ENCODE data around the gene COL21A1.
"Not testable (repeated sequence)": the region's sequence is repeated elsewhere in the genome, so short reads cannot be mapped to it uniquely, and the experiment has no call there.

Gene COL21A1

DNA sequence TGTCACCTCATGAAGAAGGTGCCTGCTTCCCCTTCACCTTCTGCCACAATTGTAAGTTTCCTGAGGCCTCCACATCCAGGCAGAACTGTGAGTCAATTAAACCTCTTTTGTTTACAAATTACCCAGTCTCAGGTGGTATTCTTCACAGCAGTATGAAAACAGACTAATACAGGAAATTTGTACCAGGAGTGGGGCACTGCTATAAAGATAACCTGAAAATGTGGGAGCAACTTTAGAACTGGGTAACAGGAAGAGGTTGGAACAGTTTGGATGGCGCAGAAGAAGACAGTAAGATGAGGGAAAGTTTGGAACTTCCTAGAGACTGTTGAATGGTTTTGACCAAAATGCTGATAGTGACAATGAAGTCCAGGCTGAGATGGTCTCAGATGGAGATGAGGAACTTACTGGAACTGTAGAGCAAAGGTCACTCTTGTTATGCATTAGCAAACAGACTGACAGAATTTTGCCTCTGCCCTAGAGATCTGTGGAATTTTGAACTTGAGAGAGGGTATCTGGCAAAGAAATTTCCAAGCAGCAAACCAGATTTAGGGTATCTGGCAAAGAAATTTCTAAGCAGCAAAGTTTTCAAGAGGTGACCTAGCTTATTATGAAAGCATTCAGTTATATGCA is 23.5 kb upstream of the COL21A1 start:
- H3K36me3 ChIP-seq (ENCODE audit: control insufficient read depth, insufficient read depth, low read length, severe bottlenecking): no peaks in the 10 kb centered on the region
- peaks cover 22% of the 10 kb centered on the region for H3K9me3 ChIP-seq (ENCODE audit: control insufficient read depth, low read length)
- H3K4me1 ChIP-seq (ENCODE audit: control insufficient read depth, insufficient read depth, low read length): no peaks in the 10 kb centered on the region
- H3K27me3 ChIP-seq (replicated peaks; ENCODE audit: control insufficient read depth, insufficient read depth, low read length): no peaks in the 10 kb centered on the region
- DNase-seq (ENCODE audit: low read depth): no peak
- H3K9ac ChIP-seq (ENCODE audit: low read length): no peak overlapping the region
- H3K4me3 ChIP-seq (ENCODE audit: low read length): no peak overlapping the region

DNA sequence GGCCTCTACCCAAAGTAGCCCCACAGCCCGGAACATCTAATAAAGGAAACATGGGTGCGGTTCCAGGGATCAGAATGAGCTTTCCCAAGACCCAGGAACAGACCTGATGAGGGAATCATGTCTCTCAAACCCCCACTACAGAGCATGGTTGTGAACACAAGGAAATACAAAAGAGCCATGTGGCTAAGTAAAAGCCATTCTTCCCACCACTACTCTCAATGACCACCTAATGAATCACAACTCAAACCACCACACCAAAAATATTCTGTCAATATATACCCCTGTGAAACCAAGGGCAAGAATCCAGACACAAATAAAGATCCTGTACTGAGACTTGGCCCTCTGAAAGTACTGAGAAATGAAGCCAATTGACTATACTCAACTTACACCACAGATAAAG is 20.9 kb upstream of the COL21A1 start:
- Histone ChIP-seq H3K36me3 (ENCODE audit: control insufficient read depth, insufficient read depth, low read length, severe bottlenecking) (no peaks in the 10 kb centered on the region), H3K4me3 (ENCODE audit: low read length) (no peak overlapping the region), H3K9ac (ENCODE audit: low read length) (no peak overlapping the region), H3K9me3 (ENCODE audit: control insufficient read depth, low read length) (peaks cover 14% of the 10 kb centered on the region), H3K4me1 (ENCODE audit: control insufficient read depth, insufficient read depth, low read length) (no peaks in the 10 kb centered on the region), H3K27me3 (replicated peaks; ENCODE audit: control insufficient read depth, insufficient read depth, low read length) (no peaks in the 10 kb centered on the region)
- DNase-seq (ENCODE audit: low read depth): no peak

DNA sequence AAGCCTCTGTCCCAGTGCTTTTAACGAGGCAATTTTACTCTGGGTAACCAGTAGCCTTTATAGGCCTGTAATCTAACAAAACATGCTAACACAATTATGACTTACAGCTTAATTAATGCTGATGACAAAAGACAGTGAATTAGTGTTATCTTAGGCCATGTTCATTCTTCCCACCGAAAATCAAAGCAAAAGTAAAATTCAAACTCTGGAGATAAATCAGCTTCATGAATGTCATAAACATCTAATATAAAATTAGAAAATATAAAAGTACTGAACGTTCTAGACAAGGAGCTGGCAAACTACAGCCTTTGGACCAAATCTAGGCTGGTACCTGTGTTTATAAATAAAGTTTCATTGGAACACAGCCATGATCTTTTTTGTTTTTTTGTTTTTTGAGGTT is 18.6 kb upstream of the COL21A1 start:
- no peaks in the 10 kb centered on the region for H3K36me3 ChIP-seq (ENCODE audit: control insufficient read depth, insufficient read depth, low read length, severe bottlenecking)
- no peak for DNase-seq (ENCODE audit: low read depth)
- H3K27me3 ChIP-seq (replicated peaks; ENCODE audit: control insufficient read depth, insufficient read depth, low read length): no peaks in the 10 kb centered on the region
- peaks cover 8% of the 10 kb centered on the region for H3K9me3 ChIP-seq (ENCODE audit: control insufficient read depth, low read length)
- H3K4me3 ChIP-seq (ENCODE audit: low read length): no peak overlapping the region
- no peaks in the 10 kb centered on the region for H3K4me1 ChIP-seq (ENCODE audit: control insufficient read depth, insufficient read depth, low read length)
- no peak overlapping the region for H3K9ac ChIP-seq (ENCODE audit: low read length)

DNA sequence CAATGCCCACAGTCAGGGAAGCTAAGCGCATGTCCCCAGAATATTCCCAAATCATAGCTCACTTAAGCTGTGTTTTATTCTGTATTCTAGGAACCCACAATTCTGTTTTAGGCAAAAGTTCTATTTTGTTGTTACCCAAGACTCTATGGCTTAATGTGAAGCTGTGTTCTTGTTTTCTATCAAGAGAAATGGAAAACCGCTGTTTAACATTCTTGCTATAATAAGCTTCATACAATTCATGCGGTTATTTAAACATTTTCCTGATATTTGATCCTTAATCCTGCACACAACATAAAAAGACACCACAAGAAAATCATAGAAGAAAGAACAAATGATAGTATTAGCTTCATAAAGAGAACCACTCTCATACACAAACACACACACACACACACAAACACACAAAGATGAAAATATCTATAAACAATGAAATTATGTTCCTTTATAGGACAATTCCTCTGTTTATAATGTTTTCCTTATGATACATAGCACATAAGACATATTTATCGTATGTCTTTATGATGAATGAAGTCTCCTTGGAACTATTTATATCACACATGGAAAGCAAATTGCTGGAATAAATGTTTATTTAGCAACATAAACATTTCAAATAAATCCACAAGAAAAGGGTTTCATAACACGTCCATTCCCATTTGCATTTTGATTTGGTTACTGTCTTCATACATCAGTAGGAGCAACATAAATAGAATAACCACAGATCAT is 16.4 kb upstream of the COL21A1 start:
- H3K27me3 ChIP-seq (replicated peaks; ENCODE audit: control insufficient read depth, insufficient read depth, low read length): no peaks in the 10 kb centered on the region
- H3K9ac ChIP-seq (ENCODE audit: low read length): no peak overlapping the region
- H3K4me1 ChIP-seq (ENCODE audit: control insufficient read depth, insufficient read depth, low read length): peaks cover 8% of the 10 kb centered on the region
- H3K9me3 ChIP-seq (ENCODE audit: control insufficient read depth, low read length): no peaks in the 10 kb centered on the region
- DNase-seq (ENCODE audit: low read depth): peak; percentile 84
- no peaks in the 10 kb centered on the region for H3K36me3 ChIP-seq (ENCODE audit: control insufficient read depth, insufficient read depth, low read length, severe bottlenecking)
- no peak overlapping the region for H3K4me3 ChIP-seq (ENCODE audit: low read length)

DNA sequence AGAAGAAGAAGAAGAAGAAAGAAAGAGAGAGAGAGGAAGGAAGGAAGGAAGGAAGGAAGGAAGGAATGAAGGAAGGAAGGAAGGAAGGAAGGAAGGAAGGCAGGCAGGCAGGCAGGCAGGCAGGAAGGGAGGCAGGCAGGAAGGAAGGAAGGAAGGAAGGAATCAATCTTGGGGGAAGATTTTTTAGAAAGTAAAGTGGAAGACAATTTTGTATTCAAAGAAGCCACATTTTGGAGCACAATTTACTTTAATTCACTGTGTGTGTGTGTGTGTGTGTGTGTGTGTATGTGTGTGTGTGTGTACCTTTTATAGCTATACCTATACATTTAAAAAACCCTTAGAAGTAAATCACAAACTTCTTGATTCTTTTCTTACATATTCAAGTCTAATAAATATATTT is 13.2 kb upstream of the COL21A1 start:
- not testable (repeated sequence) for H3K4me3 ChIP-seq (ENCODE audit: low read length); H3K9me3 ChIP-seq (ENCODE audit: control insufficient read depth, low read length); DNase-seq (ENCODE audit: low read depth); H3K36me3 ChIP-seq (ENCODE audit: control insufficient read depth, insufficient read depth, low read length, severe bottlenecking); H3K9ac ChIP-seq (ENCODE audit: low read length); H3K27me3 ChIP-seq (replicated peaks; ENCODE audit: control insufficient read depth, insufficient read depth, low read length)
- H3K4me1 ChIP-seq (ENCODE audit: control insufficient read depth, insufficient read depth, low read length): peaks cover 12% of the 10 kb centered on the region

DNA sequence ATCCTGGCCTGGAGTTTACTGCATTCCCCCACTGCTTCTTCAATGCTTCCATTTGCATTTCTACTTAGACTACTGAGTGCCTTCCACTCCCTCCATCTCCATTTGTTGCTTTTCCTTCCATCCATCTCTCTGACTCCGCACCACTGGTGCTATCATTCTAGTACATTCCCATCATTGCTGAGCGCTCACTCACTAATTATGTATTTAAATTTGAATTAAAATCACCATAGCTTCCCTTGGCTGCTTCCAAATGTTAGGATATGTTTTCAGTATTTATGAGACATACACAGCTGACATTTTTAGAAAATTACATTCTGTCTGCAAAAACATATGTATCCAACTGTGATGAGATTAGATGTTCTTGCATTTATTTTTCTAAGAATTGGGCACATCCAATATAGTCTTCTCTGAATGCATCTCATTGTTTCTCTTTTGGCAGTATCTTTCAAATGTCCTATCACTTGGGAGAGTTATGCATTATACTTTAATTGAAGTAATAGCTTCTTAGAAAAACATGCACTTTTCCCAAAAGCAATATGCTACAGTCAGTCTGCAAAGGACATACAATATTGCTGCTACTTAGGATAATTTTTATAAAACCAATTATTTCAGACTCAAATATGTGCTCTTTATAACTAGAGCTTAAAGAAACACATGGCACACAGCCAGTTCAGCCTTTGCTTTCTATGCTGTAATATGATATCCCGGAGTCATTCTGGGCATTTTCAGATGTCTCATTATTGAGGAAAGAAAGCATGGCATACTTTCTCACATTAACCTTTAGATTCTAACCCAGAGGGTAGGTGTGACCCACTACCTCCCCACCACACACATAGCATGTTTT is 12.1 kb upstream of the COL21A1 start:
- Histone ChIP-seq H3K36me3 (ENCODE audit: control insufficient read depth, insufficient read depth, low read length, severe bottlenecking) (no peaks in the 10 kb centered on the region), H3K4me1 (ENCODE audit: control insufficient read depth, insufficient read depth, low read length) (peaks cover 12% of the 10 kb centered on the region), H3K4me3 (ENCODE audit: low read length) (no peak overlapping the region), H3K9me3 (ENCODE audit: control insufficient read depth, low read length) (no peaks in the 10 kb centered on the region), H3K27me3 (replicated peaks; ENCODE audit: control insufficient read depth, insufficient read depth, low read length) (no peaks in the 10 kb centered on the region), H3K9ac (ENCODE audit: low read length) (no peak overlapping the region)
- peak; percentile 90 for DNase-seq (ENCODE audit: low read depth)

DNA sequence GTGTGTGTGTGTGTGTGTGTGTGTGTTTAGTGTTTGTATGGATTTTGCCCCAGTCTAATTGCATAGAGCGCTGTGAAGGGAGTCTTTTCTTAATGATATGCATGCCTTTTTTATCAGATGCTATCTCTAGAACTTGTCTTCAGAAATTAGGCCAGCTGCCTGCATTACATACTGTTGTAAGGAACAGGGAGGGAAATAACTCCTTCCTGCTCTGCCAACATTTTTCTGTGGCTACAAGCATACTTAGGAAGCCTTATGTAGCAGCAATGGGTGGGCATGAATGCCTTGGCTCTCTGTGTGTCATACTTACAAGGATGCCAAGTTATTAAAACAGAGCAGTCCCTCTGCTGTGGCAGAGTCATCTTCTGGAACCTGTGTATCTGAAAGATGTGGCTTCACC is 8.0 kb upstream of the COL21A1 start:
- Histone ChIP-seq H3K4me1 (ENCODE audit: control insufficient read depth, insufficient read depth, low read length) (peaks cover 12% of the 10 kb centered on the region), H3K9ac (ENCODE audit: low read length) (no peak overlapping the region), H3K27me3 (replicated peaks; ENCODE audit: control insufficient read depth, insufficient read depth, low read length) (no peaks in the 10 kb centered on the region), H3K4me3 (ENCODE audit: low read length) (no peak overlapping the region), H3K9me3 (ENCODE audit: control insufficient read depth, low read length) (no peaks in the 10 kb centered on the region), H3K36me3 (ENCODE audit: control insufficient read depth, insufficient read depth, low read length, severe bottlenecking) (no peaks in the 10 kb centered on the region)
- DNase-seq (ENCODE audit: low read depth): peak; percentile 73

DNA sequence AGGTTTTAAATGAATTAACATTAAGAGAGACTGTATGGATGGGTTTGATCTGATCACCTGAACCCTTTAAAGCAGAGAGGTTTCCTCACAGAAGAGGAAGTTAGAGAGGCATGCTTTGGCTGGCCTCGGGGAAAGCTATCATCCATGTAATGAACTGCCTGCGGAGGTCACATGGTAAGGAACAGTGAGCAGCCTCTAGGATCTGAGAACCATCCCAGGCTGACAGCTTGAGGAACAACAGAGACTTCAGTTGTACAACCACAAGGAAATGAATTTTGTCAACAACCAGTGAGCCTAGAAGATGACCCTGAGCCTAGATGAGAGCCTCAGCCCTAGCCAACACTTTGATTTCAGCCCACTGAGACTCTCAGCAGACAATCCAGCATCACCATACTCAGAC is 2.9 kb upstream of the COL21A1 start:
- no peaks in the 10 kb centered on the region for H3K9me3 ChIP-seq (ENCODE audit: control insufficient read depth, low read length)
- no peaks in the 10 kb centered on the region for H3K27me3 ChIP-seq (replicated peaks; ENCODE audit: control insufficient read depth, insufficient read depth, low read length)
- no peak for DNase-seq (ENCODE audit: low read depth)

DNA sequence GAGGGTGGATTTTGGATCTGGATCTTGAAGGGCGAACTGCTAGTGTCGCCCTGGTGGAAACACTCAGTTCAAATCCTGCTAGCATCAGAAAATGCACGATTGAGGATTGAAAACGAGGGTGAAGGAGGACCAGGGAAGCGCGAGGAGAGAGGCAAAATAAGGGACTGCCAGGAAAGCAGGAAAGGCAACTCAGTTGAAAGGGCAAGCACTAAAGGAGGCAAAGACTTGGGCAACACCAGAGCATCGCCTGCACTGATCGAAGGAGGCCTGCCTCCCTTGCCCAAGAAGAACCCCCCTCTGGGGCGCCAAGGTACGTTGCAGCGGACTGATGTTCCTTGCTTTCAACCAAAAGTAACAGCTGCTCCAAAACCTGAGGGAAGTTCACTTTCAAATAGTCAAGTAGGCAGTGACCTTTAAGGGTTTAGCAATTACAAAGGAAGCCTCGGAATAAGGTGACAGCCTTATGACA is 308 bp upstream of the COL21A1 start:
- Histone ChIP-seq H3K9me3 (ENCODE audit: control insufficient read depth, low read length) (no peaks in the 10 kb centered on the region), H3K9ac (ENCODE audit: low read length) (peak overlapping the region; percentile 84), H3K4me1 (ENCODE audit: control insufficient read depth, insufficient read depth, low read length) (peaks cover 28% of the 10 kb centered on the region), H3K27me3 (replicated peaks; ENCODE audit: control insufficient read depth, insufficient read depth, low read length) (no peaks in the 10 kb centered on the region), H3K4me3 (ENCODE audit: low read length) (peak overlapping the region; percentile 87), H3K36me3 (ENCODE audit: control insufficient read depth, insufficient read depth, low read length, severe bottlenecking) (no peaks in the 10 kb centered on the region)
- no peak for DNase-seq (ENCODE audit: low read depth)

More for the DNA sequence above, 2.9 kb upstream of the COL21A1 start:
- Histone ChIP-seq H3K9ac (ENCODE audit: low read length) (no peak overlapping the region), H3K4me1 (ENCODE audit: control insufficient read depth, insufficient read depth, low read length) (peaks cover 22% of the 10 kb centered on the region), H3K4me3 (ENCODE audit: low read length) (no peak overlapping the region), H3K36me3 (ENCODE audit: control insufficient read depth, insufficient read depth, low read length, severe bottlenecking) (no peaks in the 10 kb centered on the region)

DNA sequence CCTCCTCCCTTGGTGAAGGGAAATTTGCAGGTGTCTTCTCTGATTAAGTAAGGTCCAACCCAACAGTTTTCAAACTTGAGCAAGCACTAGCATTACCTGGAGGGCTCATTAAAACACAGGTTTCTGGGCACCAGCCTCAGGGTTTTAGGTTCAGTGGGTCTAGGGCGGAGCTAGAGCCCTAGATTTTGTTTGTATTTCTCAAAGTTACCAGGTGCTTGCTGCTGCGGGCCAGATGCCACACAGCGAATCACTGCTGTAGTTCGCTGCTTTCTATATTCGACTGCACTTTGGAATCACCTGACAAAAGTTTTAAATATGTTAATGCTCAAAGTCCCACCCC is 869 bp downstream of the COL21A1 start:
- Histone ChIP-seq H3K9ac (ENCODE audit: low read length) (peak overlapping the region; percentile 84), H3K4me1 (ENCODE audit: control insufficient read depth, insufficient read depth, low read length) (peaks cover 36% of the 10 kb centered on the region), H3K36me3 (ENCODE audit: control insufficient read depth, insufficient read depth, low read length, severe bottlenecking) (no peaks in the 10 kb centered on the region), H3K27me3 (replicated peaks; ENCODE audit: control insufficient read depth, insufficient read depth, low read length) (no peaks in the 10 kb centered on the region), H3K9me3 (ENCODE audit: control insufficient read depth, low read length) (no peaks in the 10 kb centered on the region), H3K4me3 (ENCODE audit: low read length) (peak overlapping the region; percentile 87)
- no peak for DNase-seq (ENCODE audit: low read depth)

DNA sequence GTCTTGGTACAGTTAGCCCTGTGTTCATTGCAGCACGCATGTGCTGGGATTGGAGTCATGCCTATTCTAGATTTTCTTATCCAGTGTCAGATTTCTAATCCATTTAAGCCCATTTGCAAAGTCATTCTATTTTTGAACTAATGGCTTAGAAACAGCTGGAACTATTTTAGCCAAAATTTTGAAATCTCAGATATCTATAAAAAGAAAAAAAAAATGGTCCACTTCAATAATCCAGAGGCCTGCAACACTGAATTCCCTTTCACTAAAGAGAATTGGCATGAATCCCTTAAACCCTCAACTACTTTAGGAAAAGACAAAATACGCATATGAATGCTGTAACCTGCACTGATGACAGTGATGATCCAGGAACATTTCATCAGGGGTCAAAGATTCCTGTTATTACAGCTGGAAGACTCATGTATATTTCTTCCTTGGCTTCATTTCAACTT is 1.5 kb downstream of the COL21A1 start:
- no peaks in the 10 kb centered on the region for H3K9me3 ChIP-seq (ENCODE audit: control insufficient read depth, low read length)
- peak overlapping the region; percentile 84 for H3K9ac ChIP-seq (ENCODE audit: low read length)
- H3K27me3 ChIP-seq (replicated peaks; ENCODE audit: control insufficient read depth, insufficient read depth, low read length): no peaks in the 10 kb centered on the region
- peaks cover 36% of the 10 kb centered on the region for H3K4me1 ChIP-seq (ENCODE audit: control insufficient read depth, insufficient read depth, low read length)
- peak overlapping the region; percentile 87 for H3K4me3 ChIP-seq (ENCODE audit: low read length)
- H3K36me3 ChIP-seq (ENCODE audit: control insufficient read depth, insufficient read depth, low read length, severe bottlenecking): no peaks in the 10 kb centered on the region
- DNase-seq (ENCODE audit: low read depth): peak; percentile 83

Measured in adipocyte (in vitro differentiated cells).